Endothelial cell (in vitro differentiated cells): ENCODE measurements around the gene PLAC8L1. TPM values are rescaled to one million over a fixed set of nuclear protein-coding genes. Genes with fewer than 3 reads are reported as not detected.

ENCODE experiments used
- DNase-seq: peaks from one replicate; pipeline ENCODE4 v3.0.0; 2021; ENCODE audit warnings: low spot score
- H3K27ac Mint-ChIP-seq: one replicate; pipeline ENCODE4 v1.8.0; 2021; ENCODE audit warnings: mixed read lengths, inconsistent platforms; ENCODE audit not compliant: unreplicated experiment
- H3K27me3 Mint-ChIP-seq: one replicate; pipeline ENCODE4 v1.8.0; 2021; ENCODE audit warnings: mild to moderate bottlenecking, moderate library complexity, mixed read lengths, inconsistent platforms; ENCODE audit not compliant: unreplicated experiment
- H3K36me3 Mint-ChIP-seq: one replicate; pipeline ENCODE4 v1.8.0; 2021; ENCODE audit warnings: mild to moderate bottlenecking, low read depth, mixed read lengths, inconsistent platforms; ENCODE audit not compliant: unreplicated experiment
- H3K4me1 Mint-ChIP-seq: one replicate; pipeline ENCODE4 v1.8.0; 2021; ENCODE audit warnings: mild to moderate bottlenecking, mixed read lengths, inconsistent platforms; ENCODE audit not compliant: unreplicated experiment
- H3K4me3 Mint-ChIP-seq: one replicate; pipeline ENCODE4 v1.8.0; 2021; ENCODE audit warnings: mild to moderate bottlenecking, mixed read lengths, inconsistent platforms; ENCODE audit not compliant: unreplicated experiment
- H3K9me3 Mint-ChIP-seq: one replicate; pipeline ENCODE4 v1.8.0; 2021; ENCODE audit warnings: mixed read lengths, inconsistent platforms; ENCODE audit not compliant: unreplicated experiment
- CTCF ChIP-seq: fragments of 200-600 bp; sonication (generic); IDR thresholded peaks from one replicate; pipeline ENCODE4 v1.5.0; 2021; ENCODE audit warnings: antibody characterized with exemption; ENCODE audit not compliant: unreplicated experiment
- total RNA-seq: library from RNA; stranded (reverse); fragmentation: NEBNext Ultra II Directional; extraction: Animal tissue kit (Norgen Biotek cat#: 25700); gene quantifications from one replicate; pipeline ENCODE4 v1.2.1, GENCODE V29; 2021; ENCODE audit not compliant: unreplicated experiment

PLAC8L1 gene
- total RNA-seq, 1 donor from 2014 or later = 0.80 TPM

DNA sequence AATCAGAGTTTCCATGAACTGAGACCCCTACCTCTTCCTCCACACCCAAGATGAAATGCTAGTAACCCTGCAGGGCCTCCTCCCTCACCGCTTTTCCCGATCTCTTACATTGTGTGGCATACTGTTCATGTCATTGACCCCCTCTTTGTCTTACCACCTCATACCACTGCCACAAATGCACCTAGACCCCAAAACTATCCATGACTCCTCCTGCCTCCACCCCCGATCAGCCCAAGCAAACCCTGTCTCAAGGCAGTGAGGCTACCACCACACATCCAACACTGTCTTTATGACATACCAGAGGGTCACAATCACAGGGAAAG lies 55.7 kb downstream of the PLAC8L1 start:
- H3K27me3 Mint-ChIP-seq = peaks cover 5% of the 10 kb centered on the region
- H3K27ac Mint-ChIP-seq = no peak overlapping the region
- no peak for TF ChIP-seq CTCF
- no peak for DNase-seq
- no peak overlapping the region for H3K4me3 Mint-ChIP-seq
- H3K36me3 Mint-ChIP-seq = no peaks in the 10 kb centered on the region
- no peaks in the 10 kb centered on the region for H3K9me3 Mint-ChIP-seq
- H3K4me1 Mint-ChIP-seq = no peaks in the 10 kb centered on the region

GRCh38 chr5:146048994-146049703 lies 56.2 kb downstream of the PLAC8L1 start:
- no peak overlapping the region for H3K27ac Mint-ChIP-seq

GRCh38 chr5:146047396-146047795 lies 58.0 kb downstream of the PLAC8L1 start:
- Mint-ChIP-seq H3K9me3 (no peaks in the 10 kb centered on the region), H3K4me3 (no peak overlapping the region), H3K27ac (no peak overlapping the region), H3K27me3 (peaks cover 5% of the 10 kb centered on the region), H3K4me1 (peaks cover 2% of the 10 kb centered on the region), H3K36me3 (no peaks in the 10 kb centered on the region)
- no peak for DNase-seq
- no peak for TF ChIP-seq CTCF

More at GRCh38 chr5:146048994-146049703, 56.2 kb downstream of the PLAC8L1 start:
- DNase-seq = peak; percentile 69
- Mint-ChIP-seq H3K27me3 (peaks cover 5% of the 10 kb centered on the region), H3K36me3 (no peaks in the 10 kb centered on the region), H3K4me1 (no peaks in the 10 kb centered on the region), H3K4me3 (no peak overlapping the region), H3K9me3 (no peaks in the 10 kb centered on the region)
- peak; percentile 51 for TF ChIP-seq CTCF

- Mint-ChIP-seq H3K36me3 (no peaks in the 10 kb centered on the region), H3K9me3 (no peaks in the 10 kb centered on the region), H3K27ac (no peak overlapping the region), H3K27me3 (no peaks in the 10 kb centered on the region), H3K4me1 (peaks cover 3% of the 10 kb centered on the region), H3K4me3 (no peak overlapping the region)
- TF ChIP-seq CTCF = no peak
- no peak for DNase-seq
These were observed 61.7 kb downstream of the PLAC8L1 start for GRCh38 chr5:146043722-146044121.

DNA sequence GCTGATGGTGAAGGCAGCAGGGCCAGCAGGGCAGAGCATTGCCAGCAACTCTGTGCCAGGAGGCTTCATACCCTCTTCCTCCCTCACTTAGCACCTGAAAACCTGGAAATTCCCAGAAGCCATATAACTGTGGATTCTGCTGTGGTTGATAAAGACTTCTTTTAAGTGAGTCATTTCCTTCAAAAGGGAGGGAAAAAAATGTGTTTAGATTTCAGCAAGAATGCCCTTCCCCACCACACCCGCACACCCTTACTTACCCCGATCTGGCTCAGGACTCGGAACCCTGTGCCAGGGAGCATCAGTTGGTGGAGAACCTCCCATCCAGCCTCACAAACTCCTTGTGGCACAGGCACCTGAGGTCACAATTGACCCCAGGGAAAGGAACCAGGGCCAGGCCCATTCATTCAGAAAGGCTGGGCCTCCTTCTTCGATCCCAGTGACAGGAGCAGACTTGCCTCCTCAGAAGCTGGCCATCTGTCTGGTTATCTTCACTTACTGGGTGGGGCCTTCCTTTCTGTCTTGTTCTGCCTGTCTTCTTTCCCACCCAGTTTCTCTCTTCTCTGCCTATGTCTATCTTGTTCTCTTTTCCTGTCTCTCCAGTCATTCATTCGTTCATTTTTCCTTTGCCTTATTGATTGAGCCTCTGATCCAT lies 62.6 kb downstream of the PLAC8L1 start:
- H3K27me3 Mint-ChIP-seq = no peaks in the 10 kb centered on the region
- no peak for DNase-seq
- TF ChIP-seq CTCF = no peak
- H3K36me3 Mint-ChIP-seq = no peaks in the 10 kb centered on the region
- no peak overlapping the region for H3K27ac Mint-ChIP-seq
- no peak overlapping the region for H3K4me3 Mint-ChIP-seq
- no peaks in the 10 kb centered on the region for H3K9me3 Mint-ChIP-seq
- peaks cover 3% of the 10 kb centered on the region for H3K4me1 Mint-ChIP-seq
